K562 (cell line): ENCODE results near the gene DLGAP1. TPM values are rescaled to one million over a fixed set of nuclear protein-coding genes. Genes with fewer than 3 reads are reported as not detected.

Experiments
- CHCHD3 ChIP-seq: fragments of 250-450 bp; sonication (Bioruptor Pico); IDR thresholded peaks from 2 replicates; pipeline ENCODE4 v2.1.2; 2022; ENCODE audit warnings: mild to moderate bottlenecking
- HDAC1 ChIP-seq, 2 experiments: fragments of 450-650 bp; IDR thresholded peaks; 2 replicates each; pipeline ENCODE4 v1.6.1; 2016 to 2017; ENCODE audit warnings: inconsistent platforms in 1 of 2, mild to moderate bottlenecking in 1 of 2, moderate library complexity in 1 of 2
- PTRF ChIP-seq: fragments of 450-650 bp; IDR thresholded peaks from 2 replicates; pipeline ENCODE4 v1.6.1; 2016; ENCODE audit warnings: mild to moderate bottlenecking, missing genetic modification characterization, missing compliant biosample characterization
- RBFOX2 ChIP-seq: fragments of 200-400 bp; formaldehyde crosslinking; IDR thresholded peaks from 2 replicates; pipeline ENCODE4 v1.6.1; 2017; ENCODE audit warnings: low read depth, mild to moderate bottlenecking, low read length, moderate library complexity
- U2AF1 ChIP-seq: fragments of 200-400 bp; formaldehyde crosslinking; optimal IDR thresholded peaks from 2 replicates; pipeline ENCODE3; 2017; ENCODE audit warnings: mild to moderate bottlenecking, low read depth, low read length, moderate library complexity
- WHSC1 ChIP-seq: IDR thresholded peaks from one replicate; pipeline ENCODE4 v1.6.1; 2012; ENCODE audit warnings: low read length, control low read depth, inconsistent platforms
- ZKSCAN3 ChIP-seq: fragments of 250-450 bp; sonication (Bioruptor Pico); IDR thresholded peaks from 2 replicates; pipeline ENCODE4 v1.4.0; 2020
- ZNF445 ChIP-seq: fragments of 250-450 bp; sonication (Bioruptor Pico); IDR thresholded peaks from 2 replicates; pipeline ENCODE4 v1.4.0; 2020; ENCODE audit warnings: low read depth, mild to moderate bottlenecking, moderate library complexity
- polyA plus RNA-seq, 8 experiments: library from polyadenylated mRNA; depleted of rRNA in 4 of 8; stranded (reverse) in 5 of 8; unstranded in 3 of 8; fragments of >200 nt; fragmentation: Nextera tagmentation in 2 of 8; fragmentation: Illumina TruSeq in 1 of 8; extraction: Ambion mirVana in 2 of 8; extraction: Trizol in 1 of 8; gene quantifications; 2 replicates each; pipeline versions ENCODE4 v1.2.1 to v1.2.3, GENCODE V29; 2011 to 2014; ENCODE audit warnings: inconsistent platforms in 1 of 8, missing spikeins in 1 of 8
- total RNA-seq, 7 experiments: library from RNA; depleted of rRNA in 6 of 7; stranded (reverse); fragments of >200 nt in 6 of 7; fragmentation: Illumina TruSeq in 2 of 7; extraction: Trizol in 2 of 7; gene quantifications; 2 replicates each; pipeline versions ENCODE4 v1.2.1 to v1.2.3, GENCODE V29; 2011 to 2021; ENCODE audit warnings: low replicate concordance in 1 of 7
- TF ChIP-seq, protein P1 (sequence below): IDR thresholded peaks from 2 replicates; pipeline ENCODE4 v1.6.1; 2016; ENCODE audit warnings: missing genetic modification characterization, missing compliant biosample characterization
- TF ChIP-seq, protein P2 (sequence below): fragments of 250-450 bp; sonication (Bioruptor Pico); IDR thresholded peaks from 2 replicates; pipeline ENCODE4 v1.4.0; 2020
- TF ChIP-seq, protein P3 (sequence below): fragments of 450-650 bp; IDR thresholded peaks from 2 replicates; pipeline ENCODE4 v1.6.1; 2016; ENCODE audit warnings: mild to moderate bottlenecking
- TF ChIP-seq, protein P4 (sequence below): fragments of 450-650 bp; formaldehyde crosslinking; IDR thresholded peaks from 2 replicates; pipeline ENCODE4 v1.4.0; 2020; ENCODE audit warnings: mild to moderate bottlenecking
- TF ChIP-seq, protein P5 (sequence below): fragments of 250-450 bp; sonication (Bioruptor Pico); IDR thresholded peaks from 2 replicates; pipeline ENCODE4 v1.8.0; 2021; ENCODE audit warnings: borderline replicate concordance, mild to moderate bottlenecking, moderate library complexity; ENCODE audit not compliant: poor library complexity, severe bottlenecking

DLGAP1 gene
- total and polyA plus RNA-seq, 9 of the 15 experiments (the other 6 are each of a cell fraction or from before 2014, with no cell fraction given): 0.04 to 0.22 (median 0.08) TPM

DNA sequence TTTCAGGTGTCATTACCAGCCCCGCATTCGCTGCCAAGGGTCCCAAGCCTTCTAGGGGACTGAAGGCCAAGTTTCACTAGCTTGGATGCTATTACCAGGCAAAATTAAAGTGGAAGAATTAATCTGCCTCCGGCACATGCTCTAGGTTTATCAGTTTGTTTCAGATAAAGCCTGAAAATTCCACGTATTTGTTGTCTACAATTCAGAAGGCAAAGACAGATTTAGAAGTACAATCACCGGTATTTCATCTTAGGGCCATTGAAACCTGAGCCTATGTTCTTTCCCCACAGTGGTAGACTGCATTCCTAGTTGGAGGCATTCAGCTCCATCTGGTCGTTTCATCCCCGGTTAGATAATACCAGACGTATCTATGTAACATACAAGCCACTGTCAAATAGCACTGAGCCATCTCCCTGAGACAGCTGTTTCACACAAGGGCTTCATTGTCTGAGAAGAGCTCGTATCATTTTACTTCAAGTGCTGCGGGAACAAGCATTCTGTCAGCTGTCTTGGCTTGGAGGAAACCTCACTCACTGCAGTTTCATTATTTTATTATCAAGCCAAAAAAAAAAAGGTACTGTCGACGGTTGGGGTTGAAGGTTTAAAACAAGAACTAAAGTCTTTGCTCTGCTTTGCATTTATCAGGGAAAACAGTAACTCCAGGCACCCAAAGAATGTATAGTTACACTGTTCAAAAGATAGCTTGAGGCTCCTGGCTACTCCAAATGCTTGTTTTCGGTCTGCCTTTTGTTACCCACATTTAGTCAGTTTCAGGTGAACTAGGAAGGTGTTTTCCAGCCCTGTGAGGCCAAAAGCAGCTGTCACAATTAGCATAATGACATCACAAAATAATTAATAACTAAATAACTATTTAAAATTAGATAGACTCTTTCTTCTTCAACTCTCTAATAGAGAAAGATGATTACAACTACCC lies 928.4 kb downstream of the DLGAP1 start (continued):
- TF ChIP-seq, protein P1, sequence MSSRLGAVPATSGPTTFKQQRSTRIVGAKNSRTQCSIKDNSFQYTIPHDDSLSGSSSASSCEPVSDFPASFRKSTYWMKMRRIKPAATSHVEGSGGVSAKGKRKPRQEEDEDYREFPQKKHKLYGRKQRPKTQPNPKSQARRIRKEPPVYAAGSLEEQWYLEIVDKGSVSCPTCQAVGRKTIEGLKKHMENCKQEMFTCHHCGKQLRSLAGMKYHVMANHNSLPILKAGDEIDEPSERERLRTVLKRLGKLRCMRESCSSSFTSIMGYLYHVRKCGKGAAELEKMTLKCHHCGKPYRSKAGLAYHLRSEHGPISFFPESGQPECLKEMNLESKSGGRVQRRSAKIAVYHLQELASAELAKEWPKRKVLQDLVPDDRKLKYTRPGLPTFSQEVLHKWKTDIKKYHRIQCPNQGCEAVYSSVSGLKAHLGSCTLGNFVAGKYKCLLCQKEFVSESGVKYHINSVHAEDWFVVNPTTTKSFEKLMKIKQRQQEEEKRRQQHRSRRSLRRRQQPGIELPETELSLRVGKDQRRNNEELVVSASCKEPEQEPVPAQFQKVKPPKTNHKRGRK (tag): no peak
- TF ChIP-seq, protein P2, sequence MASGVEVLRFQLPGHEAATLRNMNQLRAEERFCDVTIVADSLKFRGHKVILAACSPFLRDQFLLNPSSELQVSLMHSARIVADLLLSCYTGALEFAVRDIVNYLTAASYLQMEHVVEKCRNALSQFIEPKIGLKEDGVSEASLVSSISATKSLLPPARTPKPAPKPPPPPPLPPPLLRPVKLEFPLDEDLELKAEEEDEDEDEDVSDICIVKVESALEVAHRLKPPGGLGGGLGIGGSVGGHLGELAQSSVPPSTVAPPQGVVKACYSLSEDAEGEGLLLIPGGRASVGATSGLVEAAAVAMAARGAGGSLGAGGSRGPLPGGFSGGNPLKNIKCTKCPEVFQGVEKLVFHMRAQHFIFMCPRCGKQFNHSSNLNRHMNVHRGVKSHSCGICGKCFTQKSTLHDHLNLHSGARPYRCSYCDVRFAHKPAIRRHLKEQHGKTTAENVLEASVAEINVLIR: no peak
- TF ChIP-seq, protein P3, sequence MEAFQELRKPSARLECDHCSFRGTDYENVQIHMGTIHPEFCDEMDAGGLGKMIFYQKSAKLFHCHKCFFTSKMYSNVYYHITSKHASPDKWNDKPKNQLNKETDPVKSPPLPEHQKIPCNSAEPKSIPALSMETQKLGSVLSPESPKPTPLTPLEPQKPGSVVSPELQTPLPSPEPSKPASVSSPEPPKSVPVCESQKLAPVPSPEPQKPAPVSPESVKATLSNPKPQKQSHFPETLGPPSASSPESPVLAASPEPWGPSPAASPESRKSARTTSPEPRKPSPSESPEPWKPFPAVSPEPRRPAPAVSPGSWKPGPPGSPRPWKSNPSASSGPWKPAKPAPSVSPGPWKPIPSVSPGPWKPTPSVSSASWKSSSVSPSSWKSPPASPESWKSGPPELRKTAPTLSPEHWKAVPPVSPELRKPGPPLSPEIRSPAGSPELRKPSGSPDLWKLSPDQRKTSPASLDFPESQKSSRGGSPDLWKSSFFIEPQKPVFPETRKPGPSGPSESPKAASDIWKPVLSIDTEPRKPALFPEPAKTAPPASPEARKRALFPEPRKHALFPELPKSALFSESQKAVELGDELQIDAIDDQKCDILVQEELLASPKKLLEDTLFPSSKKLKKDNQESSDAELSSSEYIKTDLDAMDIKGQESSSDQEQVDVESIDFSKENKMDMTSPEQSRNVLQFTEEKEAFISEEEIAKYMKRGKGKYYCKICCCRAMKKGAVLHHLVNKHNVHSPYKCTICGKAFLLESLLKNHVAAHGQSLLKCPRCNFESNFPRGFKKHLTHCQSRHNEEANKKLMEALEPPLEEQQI: peak; percentile 80; the same call in 1 of the 2 replicates
- TF ChIP-seq HDAC1 (IDR thresholded peaks at IDR 0.05) (peak in 1 of 2 experiments; percentile 83; a peak in 2 of 4 replicates), ZNF445 (CRISPR knock-in tag) (no peak), PTRF (no peak), ZKSCAN3 (no peak), U2AF1 (no peak), RBFOX2 (no peak), WHSC1 (no peak), CHCHD3 (CRISPR knock-in tag) (no peak)
- TF ChIP-seq, protein P4, sequence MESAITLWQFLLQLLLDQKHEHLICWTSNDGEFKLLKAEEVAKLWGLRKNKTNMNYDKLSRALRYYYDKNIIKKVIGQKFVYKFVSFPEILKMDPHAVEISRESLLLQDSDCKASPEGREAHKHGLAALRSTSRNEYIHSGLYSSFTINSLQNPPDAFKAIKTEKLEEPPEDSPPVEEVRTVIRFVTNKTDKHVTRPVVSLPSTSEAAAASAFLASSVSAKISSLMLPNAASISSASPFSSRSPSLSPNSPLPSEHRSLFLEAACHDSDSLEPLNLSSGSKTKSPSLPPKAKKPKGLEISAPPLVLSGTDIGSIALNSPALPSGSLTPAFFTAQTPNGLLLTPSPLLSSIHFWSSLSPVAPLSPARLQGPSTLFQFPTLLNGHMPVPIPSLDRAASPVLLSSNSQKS (CRISPR knock-in tag): no peak
- TF ChIP-seq, protein P5, sequence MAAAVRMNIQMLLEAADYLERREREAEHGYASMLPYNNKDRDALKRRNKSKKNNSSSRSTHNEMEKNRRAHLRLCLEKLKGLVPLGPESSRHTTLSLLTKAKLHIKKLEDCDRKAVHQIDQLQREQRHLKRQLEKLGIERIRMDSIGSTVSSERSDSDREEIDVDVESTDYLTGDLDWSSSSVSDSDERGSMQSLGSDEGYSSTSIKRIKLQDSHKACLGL (CRISPR knock-in tag): no peak
